ENCODE results near the gene NELFB.
A peak's percentile ranks its signal among the peaks of the same experiment; 100 is the strongest.

Gene NELFB

GRCh38 chr9:137317021-137317717 is 62.0 kb downstream of the NELFB start:
- DNase-seq = no peak

- DNase-seq = no peak
Measured at GRCh38 chr9:137317718-137318511, 62.8 kb downstream of the NELFB start.

- DNase-seq = no peak
Measured at GRCh38 chr9:137318602-137319001, 63.5 kb downstream of the NELFB start.

- DNase-seq = no peak
Measured at GRCh38 chr9:137319011-137319738, 64.0 kb downstream of the NELFB start.

GRCh38 chr9:137319739-137320551 is 64.8 kb downstream of the NELFB start:
- DNase-seq = no peak

- peak; percentile 28 to 44 for DNase-seq
Measured at GRCh38 chr9:137320555-137321384, 65.6 kb downstream of the NELFB start.

- DNase-seq = no peak
Measured at GRCh38 chr9:137321726-137322361, 66.7 kb downstream of the NELFB start.

All from CD4-positive, alpha-beta T cell treated with Interferon alpha-2 for 1 hour (primary cell).